HG03575 (cell line): Measurements from ENCODE around the gene UTS2.

Experiments used
- ATAC-seq: cut with Tn5 transposase; IDR thresholded peaks from one replicate; pipeline ENCODE4 v1.9.1; 2021; ENCODE audit not compliant: unreplicated experiment, insufficient number of reproducible peaks, low FRiP score; ENCODE audit errors: extremely low read depth

The UTS2 gene

DNA sequence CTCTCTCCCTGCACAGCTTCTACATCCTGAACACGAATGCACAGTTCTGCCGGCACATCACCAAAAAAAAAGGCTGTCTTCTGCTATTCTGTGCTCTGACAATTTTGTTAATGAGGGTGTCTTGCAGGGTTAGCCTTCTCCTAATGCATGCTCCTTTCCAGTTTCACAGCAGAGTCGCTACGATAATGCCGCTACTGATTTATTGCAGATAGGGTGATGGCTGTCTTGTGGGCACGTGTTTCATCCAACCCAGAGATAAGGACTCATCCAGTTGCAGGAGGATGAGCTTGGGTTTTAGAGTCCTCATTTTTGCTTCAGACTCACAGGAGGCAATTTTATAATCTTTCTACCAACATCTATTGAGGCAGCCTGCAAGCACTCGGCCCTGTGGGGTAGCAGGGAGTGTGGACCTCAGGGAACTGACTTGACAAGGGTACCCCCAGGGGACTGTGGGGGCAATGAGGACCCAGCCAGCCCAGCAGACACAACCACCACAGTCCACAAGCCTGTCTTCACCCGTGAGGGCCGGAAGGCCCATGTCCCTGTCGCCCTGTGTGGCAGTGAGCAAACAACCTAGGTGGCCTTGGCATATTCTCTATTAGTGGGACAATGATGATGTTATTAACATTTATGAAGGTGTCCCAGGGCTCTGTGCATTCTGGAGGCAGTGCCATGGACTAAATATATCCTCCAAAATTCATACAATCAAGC lies 15.4 kb upstream of the UTS2 start:
- ATAC-seq: no peak

DNA sequence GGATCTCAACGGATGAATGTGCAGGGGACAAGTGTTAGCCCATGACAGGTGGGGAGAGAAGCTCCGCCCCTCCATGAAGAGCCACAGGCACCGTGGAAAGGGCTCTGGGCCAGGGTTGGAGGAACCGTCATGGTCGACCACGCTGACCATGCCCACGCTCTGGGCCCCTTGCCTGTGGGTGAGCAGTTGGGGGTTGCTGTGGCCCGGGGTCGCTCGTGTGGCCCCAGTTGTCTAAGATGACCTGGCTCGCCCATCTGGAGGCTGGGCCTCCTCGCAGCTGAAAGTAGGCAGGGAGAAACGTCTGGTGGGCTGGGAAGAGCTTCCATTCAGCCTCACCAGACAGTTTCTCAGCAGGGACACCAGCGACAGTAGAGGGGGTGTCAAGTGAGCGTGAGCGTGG lies 13.1 kb upstream of the UTS2 start:
- ATAC-seq: no peak

DNA sequence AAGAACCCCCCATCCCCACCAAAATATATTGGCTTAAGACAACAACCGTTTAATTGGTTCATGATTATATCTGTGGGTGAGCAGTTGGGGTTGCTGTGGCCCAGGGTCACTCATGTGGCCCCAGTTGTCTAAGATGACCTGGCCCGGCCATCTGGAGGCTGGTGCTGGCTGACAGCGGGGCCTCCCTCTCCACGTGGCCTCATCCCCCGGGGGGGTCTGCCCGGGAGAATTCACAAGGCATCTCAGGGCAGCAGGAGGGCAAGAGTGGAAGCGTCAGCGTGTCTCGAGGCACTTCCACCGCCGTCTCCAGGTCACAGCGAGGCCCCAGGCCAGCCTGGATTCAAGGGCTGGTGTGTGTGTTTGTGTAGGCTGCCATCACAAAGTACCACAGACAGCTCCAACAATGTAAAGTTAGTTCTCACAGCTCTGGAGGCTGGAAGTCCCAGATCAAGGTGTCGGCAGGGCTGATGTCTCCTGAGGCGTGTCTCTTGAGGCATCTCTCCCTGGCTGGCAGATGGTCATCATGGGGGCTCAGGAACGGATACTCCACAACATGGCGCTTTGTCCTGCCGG lies 11.0 kb upstream of the UTS2 start:
- no peak for ATAC-seq

DNA sequence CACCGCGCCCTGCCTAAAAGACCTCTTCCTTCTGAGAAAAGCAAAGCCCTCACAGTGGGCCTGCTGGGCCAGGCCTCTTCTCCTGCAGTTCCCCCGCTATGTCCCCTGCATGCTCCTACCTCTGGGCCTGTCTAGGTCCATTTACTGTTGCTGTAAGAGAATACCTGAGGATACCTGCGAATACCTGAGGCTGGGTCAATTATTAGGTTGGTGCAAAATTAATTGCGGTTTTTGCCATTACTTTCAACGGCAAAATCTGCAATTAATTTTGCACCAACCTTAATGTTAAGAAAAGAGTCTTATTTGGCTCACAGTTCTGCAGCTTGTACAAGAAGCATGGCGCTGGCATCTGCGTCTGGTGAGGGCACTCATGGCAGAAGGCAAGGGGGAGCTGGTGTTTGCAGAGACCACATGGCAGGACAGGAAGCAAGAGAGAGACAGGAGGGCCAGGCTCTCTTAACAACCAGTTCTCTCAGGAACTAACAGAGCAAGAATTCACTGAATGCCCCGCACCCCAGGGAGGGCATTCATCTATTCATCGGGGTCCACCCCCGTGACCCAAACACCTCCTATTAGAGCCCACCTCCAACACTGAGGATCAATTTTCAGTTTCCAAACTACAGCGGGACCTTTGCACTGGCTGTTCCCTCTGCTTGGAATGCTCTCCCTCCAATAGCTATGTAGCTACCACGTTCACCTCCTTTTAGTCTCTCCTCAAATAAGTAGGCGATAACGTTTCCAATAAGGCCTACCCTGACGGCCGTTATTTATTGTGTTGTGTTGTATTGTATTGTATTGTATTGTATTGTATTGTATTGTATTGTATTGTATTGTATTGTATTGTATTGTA lies 9.6 kb upstream of the UTS2 start:
- no peak for ATAC-seq

DNA sequence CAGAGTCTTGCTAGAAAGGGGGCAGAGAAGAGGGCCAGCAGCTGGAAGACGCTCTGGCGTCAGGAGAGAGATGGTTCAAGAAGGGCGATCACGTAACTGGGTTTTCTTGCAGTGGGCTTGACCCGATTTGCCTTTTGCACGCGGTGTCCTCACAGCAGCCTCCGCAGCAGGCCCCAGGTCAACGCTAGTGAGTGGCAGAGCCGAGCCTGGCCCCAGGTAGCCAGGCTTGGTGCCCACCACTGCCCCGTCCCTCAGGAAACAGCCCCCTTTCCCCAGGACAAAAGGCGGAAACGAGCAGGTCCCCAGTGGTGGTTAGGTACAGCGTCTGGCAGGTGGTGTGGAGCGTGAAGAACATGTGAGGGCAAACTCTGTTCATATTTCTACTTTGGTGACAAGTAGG lies 8.6 kb upstream of the UTS2 start:
- no peak for ATAC-seq

DNA sequence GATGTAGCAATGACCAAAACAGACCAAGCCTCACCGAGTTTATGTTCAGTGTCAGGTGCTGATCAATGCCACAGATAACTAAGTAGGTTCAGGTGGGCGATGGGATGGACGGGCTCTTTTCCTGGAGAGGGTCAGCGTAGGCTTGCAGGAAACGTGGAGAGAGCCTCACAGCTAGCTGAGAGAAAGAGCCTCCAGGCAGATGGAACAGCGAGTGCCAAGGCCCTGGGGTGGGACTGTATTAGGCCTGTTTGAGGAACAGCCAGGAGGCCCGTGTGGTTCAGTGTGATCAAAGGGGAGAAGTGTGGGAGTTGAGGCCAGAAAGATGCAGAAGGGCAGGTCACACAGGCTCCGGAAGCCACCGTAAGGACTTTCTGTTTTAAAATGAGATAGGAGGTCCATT lies 7.3 kb upstream of the UTS2 start:
- no peak for ATAC-seq

DNA sequence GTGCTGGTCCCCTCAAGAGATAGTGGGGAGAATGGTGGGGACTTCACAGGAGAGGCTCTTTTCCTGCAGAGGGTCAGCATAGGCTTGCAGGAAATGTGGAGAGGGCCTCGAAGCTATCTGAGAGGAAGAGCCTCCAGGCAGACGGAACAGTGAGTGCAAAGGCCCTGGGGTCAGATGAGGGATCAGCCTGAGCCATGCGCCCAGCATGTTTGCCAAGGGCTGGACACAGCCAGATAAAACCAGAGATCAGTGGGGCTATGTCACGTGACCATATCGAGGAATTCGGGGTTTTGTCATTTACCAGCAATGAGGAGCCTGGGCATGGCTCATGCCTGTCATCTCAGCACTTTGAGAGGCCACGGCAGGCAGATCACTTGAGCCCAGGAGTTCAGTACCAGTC lies 6.5 kb upstream of the UTS2 start:
- ATAC-seq: no peak

DNA sequence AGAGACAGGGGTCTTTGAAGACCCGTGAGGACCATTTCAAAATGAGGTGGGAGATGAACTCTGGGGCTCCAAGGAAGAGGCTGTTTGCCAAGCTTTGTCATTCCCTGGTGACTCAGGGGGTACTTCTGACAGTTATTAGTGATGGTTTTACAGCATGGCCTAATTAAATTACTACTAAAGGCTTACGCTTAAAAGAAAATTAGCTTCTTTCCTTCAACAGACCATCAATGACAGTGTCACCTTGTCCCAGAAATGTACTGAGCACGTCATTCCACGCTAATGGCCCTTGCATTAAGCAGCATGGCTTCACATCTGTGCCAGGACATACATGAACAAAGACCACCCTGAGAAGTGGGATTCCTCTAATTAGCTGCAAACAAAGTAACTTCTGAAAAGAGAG lies 5.1 kb upstream of the UTS2 start:
- ATAC-seq: no peak

DNA sequence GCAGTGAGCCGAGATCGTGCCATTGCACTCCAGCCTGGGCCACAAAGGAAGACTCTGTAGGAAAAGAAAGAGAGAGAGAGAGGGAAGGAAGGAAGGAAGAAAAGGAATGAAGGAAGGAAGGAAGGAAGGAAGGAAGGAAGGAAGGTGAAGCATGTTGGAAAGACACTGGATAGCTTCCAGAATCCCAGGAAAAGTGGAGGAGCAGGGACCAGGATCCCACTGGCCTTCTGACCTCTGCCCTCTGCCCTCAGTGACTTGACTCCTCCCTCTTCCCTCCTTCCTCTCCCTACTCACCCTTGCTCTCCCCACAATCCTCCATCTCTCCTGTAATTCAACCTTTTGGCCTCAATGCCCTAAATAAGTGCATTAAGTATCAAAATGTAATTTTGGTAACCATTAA lies 4.1 kb upstream of the UTS2 start:
- ATAC-seq: no peak

DNA sequence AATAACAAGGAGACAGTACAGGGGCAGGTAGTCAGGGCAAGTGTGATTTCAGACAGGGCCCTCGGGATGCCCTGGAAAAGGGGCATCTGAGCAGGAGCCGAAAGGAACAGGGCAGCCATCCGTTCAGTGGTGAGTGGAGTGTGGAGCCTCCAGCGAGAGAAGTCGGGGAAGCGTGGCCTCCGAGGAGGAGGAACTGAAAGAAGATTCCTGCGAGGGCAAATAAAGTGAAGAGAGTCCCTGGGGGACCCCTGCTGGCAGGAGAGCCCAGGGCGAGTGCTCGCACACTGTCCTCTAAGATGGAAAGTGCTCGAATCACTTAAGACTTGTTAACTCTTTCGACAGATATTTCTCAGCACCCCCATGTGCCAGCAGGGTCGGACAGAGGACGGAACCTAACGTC lies 3.5 kb upstream of the UTS2 start:
- no peak for ATAC-seq

DNA sequence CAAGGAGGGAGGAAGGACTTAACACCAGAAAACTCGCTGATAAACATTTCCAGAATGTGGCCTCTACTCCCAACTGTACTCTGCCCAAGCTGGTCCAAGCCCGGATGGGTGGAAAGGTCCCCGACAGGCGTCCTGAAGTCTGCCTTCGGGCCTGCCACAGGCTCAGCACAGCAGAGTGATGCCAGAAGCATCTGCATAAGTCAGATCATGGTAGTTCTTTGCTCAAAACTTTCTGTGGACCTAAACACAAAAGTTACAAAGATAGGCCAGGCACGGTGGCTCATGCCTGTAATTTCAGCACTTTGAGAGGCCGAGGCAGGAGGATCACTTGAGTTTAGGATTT lies 790 bp upstream of the UTS2 start:
- ATAC-seq: no peak

DNA sequence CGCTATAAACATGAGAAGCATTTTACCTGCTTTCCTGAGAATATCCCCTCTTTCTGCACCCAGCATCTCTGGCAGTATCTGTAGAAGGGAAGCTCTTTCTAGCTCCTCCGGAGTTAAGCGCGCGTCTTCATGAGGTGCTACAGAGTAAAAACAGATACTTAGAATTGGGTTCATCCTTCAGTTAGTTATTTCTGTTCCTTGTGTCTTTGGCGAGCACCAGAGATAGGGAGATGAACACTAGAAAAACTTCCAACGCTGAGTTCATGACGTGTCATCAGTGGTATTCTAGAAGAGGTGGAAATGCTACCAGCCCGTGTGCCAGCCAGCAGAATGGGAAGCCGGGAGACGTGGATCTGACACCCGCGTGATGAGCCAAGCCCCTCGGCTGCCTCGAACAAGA lies 2.1 kb downstream of the UTS2 start:
- no peak for ATAC-seq

DNA sequence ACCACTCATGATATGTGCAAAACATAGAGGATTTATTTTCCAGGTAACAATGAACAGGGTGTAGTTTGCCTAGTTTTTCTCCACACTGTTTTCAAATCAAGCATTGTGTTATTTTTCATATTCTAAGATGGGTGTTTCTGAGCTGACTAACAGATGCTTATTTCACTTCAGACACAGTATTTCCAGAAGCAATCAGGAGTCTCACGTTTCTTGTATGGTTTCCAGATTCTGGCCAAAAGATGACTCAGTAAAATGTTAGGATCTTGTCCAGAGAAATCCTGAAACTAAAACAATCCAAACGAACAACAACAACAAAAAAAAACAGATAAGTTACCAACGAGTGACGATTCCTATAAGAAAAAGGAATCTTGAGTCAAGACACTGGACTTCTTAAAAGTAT lies 5.3 kb downstream of the UTS2 start:
- ATAC-seq: no peak

DNA sequence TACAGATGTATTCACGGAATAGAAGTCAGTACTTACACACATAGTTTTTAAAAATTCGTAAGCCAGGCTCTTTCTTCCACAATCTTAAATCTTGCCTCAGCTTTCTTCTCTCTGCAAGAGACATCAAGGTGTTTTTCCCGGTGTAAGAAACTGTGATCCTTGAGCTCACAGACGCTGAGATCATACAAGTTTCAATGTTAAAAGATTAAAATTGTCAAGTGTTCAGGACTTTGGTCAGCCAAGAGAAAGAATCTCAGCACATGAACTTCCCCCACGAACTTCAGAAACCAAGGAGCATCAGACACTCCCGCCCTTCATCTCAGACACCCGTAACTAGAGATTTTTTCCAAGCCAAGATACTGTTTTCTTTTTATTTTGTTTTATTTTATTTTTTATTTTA lies 6.2 kb downstream of the UTS2 start:
- no peak for ATAC-seq

DNA sequence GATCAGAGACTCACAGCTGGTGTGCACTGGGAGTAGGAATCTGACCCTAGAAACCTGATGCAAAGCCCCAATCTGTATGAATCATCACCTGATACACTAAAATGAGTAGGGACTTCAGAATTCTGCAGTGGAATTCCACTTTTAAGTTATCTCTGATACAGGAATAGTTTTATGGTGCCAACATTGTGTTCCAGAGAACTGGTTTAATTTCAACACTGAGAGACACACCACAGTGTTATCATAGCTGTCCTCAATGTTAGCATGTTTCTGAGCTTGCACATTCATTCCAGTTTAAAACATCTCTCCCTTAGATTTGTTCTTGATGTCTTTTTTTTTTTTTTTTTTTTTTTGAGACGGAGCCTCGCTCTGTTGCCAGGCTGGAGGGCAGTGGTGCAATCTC lies 7.1 kb downstream of the UTS2 start:
- no peak for ATAC-seq

DNA sequence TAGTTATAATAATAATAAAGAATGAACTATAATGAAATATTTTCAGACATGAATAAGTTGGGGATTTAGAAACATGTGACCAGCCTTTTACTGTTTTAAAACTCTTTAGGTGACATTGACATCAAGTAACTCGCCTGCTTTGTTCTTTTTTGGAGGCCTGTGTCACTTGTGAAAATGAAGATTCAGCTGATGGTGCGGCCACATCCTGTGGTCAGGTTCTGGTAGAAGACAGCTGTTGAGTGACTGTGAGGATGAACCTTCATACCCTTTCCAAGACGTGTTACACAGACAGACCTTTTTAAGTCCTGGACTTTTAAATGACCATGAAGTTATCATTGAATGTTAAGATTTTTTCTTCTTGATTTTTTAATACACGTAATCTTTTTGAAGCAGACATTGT lies 10.3 kb downstream of the UTS2 start:
- ATAC-seq: no peak

DNA sequence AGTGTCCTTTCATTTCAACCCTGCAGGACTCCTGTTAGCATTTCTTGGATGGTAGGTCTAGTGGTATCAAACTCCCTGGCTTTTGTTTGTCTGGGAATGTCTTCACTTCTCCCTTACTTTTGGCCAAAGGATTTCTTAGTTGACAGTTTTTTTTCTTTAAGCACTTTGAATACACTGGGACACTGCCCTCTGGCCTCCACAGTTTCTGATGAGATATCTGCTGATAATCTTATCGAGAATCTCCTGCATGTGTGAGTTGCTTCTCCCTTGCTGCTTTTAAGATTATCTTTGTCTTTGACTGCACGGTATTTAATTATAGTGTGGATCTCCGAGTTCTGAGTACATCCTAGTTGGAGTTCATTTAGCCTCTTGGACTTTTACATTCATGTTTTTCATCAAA lies 13.3 kb downstream of the UTS2 start:
- ATAC-seq: no peak

DNA sequence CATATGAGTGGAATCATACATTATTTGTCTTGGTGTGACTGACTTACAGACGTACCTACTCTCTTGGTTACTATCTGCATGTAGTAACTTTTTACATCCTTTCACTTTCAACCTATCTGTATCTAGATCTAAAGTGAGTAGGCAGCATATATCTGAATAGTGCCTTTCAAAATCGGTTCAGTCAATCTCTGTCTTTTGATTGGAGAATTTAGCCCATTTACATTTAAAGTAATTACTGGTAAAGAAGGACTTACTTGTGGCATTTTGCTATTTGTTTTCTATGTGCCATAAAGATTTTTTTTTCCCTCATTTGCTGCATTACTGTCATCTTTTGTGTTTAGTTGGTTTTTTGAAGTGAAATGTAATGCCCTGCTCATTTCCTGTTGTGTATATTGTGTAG lies 14.2 kb downstream of the UTS2 start:
- ATAC-seq: no peak

DNA sequence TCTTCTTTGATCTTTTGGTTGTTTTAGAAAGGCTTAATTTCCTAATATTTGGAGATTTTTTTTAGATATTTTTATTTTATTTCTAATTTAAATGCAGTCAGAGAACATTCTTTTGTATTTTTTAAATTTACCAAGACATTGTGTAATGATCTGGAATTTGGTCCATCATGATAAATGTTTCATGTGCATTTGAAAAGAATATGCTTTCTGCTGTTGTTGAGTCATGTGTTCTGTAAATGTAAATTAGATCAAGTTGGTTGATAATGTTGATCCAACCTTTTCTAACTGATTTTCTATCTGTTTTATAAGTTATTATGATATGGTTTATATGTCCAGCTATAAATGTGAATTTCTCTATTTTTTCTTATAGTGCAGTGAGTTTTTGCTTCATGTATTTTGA lies 19.8 kb downstream of the UTS2 start:
- no peak for ATAC-seq

DNA sequence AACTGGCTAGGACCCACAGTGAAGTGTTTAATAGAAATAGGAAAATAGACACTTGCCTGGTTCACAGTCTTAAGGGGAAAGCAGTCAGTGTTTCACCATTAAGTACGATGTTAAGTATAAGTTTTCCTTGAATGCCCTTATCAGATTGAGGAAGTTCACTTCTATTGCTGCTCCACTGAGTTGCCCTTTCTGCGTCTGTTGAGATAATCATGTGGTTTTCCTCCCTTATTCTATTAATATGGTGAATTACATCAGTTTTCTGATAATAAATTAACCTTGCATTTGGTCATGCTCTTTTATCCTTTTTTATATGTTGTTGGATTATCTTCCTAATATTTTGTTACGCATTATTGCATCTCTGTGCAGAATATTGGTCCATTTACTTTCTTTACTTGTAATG lies 21.4 kb downstream of the UTS2 start:
- no peak for ATAC-seq
